Neural crest cell (in vitro differentiated cells): ENCODE results near the gene SUGCT. TPM values are rescaled to one million over a fixed set of nuclear protein-coding genes. Genes with fewer than 3 reads are reported as not detected.

Experiments used
- DNase-seq: peaks from one replicate; pipeline ENCODE4 v3.0.0; 2021; ENCODE audit warnings: low read depth, mixed read lengths, low spot score
- H3K27ac Mint-ChIP-seq: one replicate; pipeline ENCODE4 v1.8.0; 2021; ENCODE audit warnings: mild to moderate bottlenecking, mixed read lengths; ENCODE audit not compliant: unreplicated experiment
- H3K27me3 Mint-ChIP-seq: 2 replicates; pipeline ENCODE4 v1.8.0; 2021; ENCODE audit warnings: low read depth, mild to moderate bottlenecking, mixed read lengths
- H3K36me3 Mint-ChIP-seq: 2 replicates; pipeline ENCODE4 v1.8.0; 2021; ENCODE audit warnings: low read depth, mild to moderate bottlenecking, mixed read lengths
- H3K4me1 Mint-ChIP-seq: 2 replicates; pipeline ENCODE4 v1.8.0; 2021; ENCODE audit warnings: mixed read lengths
- H3K4me3 Mint-ChIP-seq: one replicate; pipeline ENCODE4 v1.8.0; 2021; ENCODE audit warnings: mild to moderate bottlenecking, mixed read lengths
- H3K9me3 Mint-ChIP-seq: 2 replicates; pipeline ENCODE4 v1.8.0; 2021; ENCODE audit warnings: mixed read lengths
- total RNA-seq: library from RNA; stranded (reverse); gene quantifications from 2 replicates; pipeline ENCODE4 v1.2.1, GENCODE V29; 2021
- TF ChIP-seq, protein P1 (sequence below): fragments of 200-600 bp; sonication (generic); conservative IDR thresholded peaks from 2 replicates; pipeline ENCODE4 v1.5.0; 2021; ENCODE audit warnings: antibody characterized with exemption, mild to moderate bottlenecking

The SUGCT gene
- total RNA-seq, 1 donor from 2014 or later = 5.9 TPM

DNA sequence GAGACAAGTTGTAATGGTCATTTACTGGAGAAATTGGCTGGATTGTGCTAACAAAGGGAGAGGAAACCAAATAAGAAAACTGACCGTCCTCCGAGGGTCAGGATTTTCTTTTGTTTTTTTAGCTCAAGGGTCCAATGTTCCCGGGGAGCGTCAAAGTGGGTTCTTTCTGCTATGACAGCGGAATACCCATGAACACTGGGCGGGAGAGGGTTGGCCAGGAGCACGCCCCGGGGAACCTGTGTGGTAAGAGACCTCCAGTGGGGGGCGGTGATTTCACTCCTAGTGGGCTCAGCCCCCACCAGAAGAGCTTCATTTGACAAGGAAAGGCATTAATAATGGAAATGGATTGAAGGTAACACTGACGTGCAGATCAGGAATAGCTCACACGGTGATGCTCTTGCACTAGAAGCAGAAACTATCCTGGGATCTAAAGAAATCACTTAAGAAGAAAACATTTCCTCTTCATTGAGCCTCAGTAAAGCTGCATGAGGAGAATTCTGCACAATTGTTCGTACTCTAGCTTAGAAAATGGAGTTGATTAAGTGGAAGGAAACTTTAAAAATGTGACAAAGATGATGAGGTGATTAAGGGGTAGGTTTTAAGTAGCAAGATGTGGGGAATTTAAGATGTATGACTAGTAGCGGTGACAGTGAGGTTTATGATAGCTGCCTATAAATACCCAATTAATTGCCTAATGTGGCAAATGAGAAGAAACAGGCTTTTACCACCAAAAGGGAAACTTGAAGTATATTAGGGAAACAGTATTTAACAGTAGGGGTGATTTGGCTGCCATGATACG, 627.2 kb downstream of the SUGCT start:
- H3K9me3 Mint-ChIP-seq = no peaks in the 10 kb centered on the region
- TF ChIP-seq, protein P1, sequence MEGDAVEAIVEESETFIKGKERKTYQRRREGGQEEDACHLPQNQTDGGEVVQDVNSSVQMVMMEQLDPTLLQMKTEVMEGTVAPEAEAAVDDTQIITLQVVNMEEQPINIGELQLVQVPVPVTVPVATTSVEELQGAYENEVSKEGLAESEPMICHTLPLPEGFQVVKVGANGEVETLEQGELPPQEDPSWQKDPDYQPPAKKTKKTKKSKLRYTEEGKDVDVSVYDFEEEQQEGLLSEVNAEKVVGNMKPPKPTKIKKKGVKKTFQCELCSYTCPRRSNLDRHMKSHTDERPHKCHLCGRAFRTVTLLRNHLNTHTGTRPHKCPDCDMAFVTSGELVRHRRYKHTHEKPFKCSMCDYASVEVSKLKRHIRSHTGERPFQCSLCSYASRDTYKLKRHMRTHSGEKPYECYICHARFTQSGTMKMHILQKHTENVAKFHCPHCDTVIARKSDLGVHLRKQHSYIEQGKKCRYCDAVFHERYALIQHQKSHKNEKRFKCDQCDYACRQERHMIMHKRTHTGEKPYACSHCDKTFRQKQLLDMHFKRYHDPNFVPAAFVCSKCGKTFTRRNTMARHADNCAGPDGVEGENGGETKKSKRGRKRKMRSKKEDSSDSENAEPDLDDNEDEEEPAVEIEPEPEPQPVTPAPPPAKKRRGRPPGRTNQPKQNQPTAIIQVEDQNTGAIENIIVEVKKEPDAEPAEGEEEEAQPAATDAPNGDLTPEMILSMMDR = no peak
- H3K4me1 Mint-ChIP-seq = no peaks in the 10 kb centered on the region
- no peak overlapping the region for H3K4me3 Mint-ChIP-seq
- DNase-seq = no peak
- no peaks in the 10 kb centered on the region for H3K36me3 Mint-ChIP-seq
- H3K27ac Mint-ChIP-seq = no peak overlapping the region
- H3K27me3 Mint-ChIP-seq = no peaks in the 10 kb centered on the region

DNA sequence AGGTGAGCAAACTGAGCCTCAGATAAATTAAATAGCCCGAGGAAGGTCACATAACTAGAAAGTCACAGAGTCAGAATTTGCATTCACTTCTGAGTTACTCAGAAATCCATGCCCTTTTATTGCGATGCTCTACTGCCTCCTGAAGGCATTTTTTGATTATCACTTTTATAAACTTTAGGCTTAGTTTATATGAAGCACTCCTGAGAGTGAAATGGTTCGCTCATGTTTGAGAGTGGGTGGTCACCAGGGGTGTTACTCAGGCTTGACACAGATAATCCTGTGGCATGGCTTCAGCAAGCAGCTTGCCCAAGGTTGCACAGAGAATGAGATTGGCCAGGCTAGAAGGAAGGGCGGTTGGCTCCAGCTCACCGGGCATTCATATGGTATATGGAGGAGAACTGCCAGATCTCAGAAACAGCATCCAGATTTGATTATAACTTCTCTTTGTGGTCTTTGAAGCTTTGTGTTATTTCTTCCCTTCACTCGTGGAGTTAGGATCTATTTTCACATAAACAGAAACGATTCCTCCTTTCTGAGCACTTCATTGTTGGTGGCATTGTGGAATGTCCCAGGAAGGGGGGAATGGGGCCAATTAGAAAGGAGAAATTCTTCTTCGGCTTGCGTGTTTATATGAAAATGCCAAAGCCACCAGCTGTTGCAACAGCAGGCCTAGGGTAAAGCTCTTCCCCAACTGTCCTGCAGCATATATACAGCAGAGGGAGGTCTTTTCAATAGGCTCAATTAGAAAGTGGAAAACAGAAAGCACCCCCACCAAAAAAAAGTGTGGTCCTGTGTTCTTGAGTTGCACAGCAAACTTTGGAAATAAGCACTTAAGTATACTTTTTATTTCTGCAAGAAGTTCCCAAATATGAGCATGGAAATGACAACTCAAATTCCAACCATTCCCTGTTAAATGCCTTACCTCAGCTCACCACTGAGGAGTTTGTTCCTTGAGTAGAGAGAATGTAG, 628.8 kb downstream of the SUGCT start:
- H3K36me3 Mint-ChIP-seq = no peaks in the 10 kb centered on the region
- H3K27me3 Mint-ChIP-seq = no peaks in the 10 kb centered on the region
- no peak overlapping the region for H3K27ac Mint-ChIP-seq

DNA sequence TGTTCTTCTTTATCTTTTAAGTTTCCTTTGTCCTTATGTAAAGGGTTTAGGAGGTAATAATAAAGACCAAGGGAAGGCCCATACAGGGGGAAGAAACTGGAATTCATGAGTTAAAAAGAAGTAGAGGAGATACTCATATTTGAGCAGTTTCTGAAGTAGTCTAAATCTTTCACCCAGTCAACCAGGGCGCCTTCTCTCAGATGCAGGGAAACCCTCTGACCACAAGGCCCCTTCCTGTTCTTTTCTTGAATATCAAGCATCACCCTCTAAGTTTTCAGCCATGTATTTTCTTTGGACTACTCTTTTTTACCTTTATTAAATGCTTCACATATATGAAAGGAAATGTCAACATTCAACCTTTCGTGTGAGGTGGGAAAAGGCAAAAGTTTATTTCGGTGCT, 630.8 kb downstream of the SUGCT start:
- no peaks in the 10 kb centered on the region for H3K4me1 Mint-ChIP-seq
- H3K27me3 Mint-ChIP-seq = no peaks in the 10 kb centered on the region
- no peak overlapping the region for H3K4me3 Mint-ChIP-seq
- no peak for DNase-seq
- H3K27ac Mint-ChIP-seq = no peak overlapping the region
- TF ChIP-seq, protein P1 = no peak
- H3K36me3 Mint-ChIP-seq = no peaks in the 10 kb centered on the region
- H3K9me3 Mint-ChIP-seq = no peaks in the 10 kb centered on the region

More for the DNA sequence above, 628.8 kb downstream of the SUGCT start:
- Mint-ChIP-seq H3K4me3 (no peak overlapping the region), H3K9me3 (no peaks in the 10 kb centered on the region), H3K4me1 (no peaks in the 10 kb centered on the region)
- TF ChIP-seq, protein P1 = no peak
- no peak for DNase-seq

DNA sequence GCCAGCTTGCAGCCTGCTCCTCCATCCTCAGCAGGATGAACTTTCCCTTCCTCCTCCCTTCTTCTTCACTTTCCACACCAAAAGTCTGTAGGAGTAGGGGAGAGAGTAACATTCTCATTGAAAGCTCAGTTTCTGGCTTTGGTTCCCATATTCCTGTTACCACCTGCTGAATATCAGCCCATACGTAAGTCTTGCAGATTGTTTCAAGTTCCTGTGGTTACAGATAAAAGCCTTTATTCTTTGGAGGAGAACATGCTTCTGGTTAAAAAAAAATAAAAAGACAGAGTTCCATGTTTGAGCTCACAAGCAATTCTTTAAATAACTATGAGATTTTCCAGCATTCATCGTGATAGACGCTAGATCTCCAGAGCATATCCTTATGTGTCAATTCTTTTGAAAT, 637.3 kb downstream of the SUGCT start:
- DNase-seq = no peak
- H3K4me3 Mint-ChIP-seq = no peak overlapping the region
- H3K27me3 Mint-ChIP-seq = no peaks in the 10 kb centered on the region
- no peak overlapping the region for H3K27ac Mint-ChIP-seq
- H3K9me3 Mint-ChIP-seq = no peaks in the 10 kb centered on the region
- no peaks in the 10 kb centered on the region for H3K36me3 Mint-ChIP-seq
- TF ChIP-seq, protein P1 = no peak
- H3K4me1 Mint-ChIP-seq = no peaks in the 10 kb centered on the region

DNA sequence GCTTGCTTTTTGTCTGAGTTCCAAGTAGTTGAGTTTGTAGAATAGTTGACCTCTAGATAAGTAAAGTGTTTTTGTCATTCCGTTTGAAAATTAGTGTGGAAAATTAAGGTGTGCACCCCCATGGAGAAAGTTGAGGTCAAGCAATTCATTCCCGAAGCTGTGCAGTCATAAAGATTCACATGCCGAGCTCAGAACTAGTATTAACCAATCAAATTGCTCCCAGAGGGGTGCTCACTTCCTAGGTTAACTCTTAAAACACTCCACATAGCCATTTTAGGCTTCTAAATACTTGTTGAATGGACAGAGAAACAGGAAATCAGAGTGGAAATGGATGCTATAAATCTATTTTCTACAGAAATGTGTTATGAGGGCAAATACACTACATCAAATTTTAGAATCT, 638.9 kb downstream of the SUGCT start:
- Mint-ChIP-seq H3K9me3 (no peaks in the 10 kb centered on the region), H3K4me1 (no peaks in the 10 kb centered on the region), H3K27ac (no peak overlapping the region), H3K4me3 (no peak overlapping the region), H3K27me3 (no peaks in the 10 kb centered on the region), H3K36me3 (no peaks in the 10 kb centered on the region)
- TF ChIP-seq, protein P1 = no peak
- DNase-seq = no peak
